ENCODE results near the gene SEMG2. TPM values are rescaled to one million over a fixed set of nuclear protein-coding genes. Genes with fewer than 3 reads are reported as not detected.

SEMG2 gene
- total RNA-seq, 2 experiments from 2014 or later = not detected

- H3K36me3 Mint-ChIP-seq (ENCODE audit: low read depth) = no peaks in the 10 kb centered on the region
Observed at GRCh38 chr20:45176526-45177267, 44.5 kb upstream of the SEMG2 start.

DNA sequence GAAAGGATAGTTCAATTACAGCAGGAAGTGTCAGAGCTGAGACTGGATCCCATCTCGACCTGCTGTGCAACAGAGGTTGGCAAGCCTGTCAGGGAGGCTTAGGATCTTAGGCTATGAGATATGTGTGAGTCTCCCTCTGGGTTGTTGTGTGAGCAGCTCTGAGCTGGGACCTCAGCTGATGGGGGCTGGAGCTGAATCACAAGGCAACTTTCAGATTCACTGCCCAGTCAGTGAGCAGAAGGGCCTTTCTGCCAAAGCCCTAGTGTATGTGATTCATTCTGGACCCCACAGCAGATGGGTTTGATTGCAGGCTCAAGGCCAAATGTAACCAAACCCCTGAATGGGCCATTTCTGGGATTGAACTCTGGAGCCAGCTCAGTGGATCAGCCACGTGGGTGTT, 42.0 kb upstream of the SEMG2 start:
- ChIA-PET POLR2A (no interaction called here), CTCF (no interaction called here)
- no peak for TF ChIP-seq CTCF (IDR thresholded peaks at IDR 0.05)
- no peaks in the 10 kb centered on the region for H3K36me3 ChIP-seq (ENCODE audit: insufficient read depth, low read length)
- intact Hi-C loops (cut with DNase I, micrococcal nuclease) = no loop called here
- DNase-seq (no peak), ATAC-seq (ENCODE audit: poor library complexity) (no peak)
- H3K4me3 Mint-ChIP-seq = no peak overlapping the region
- H3K4me1 Mint-ChIP-seq (ENCODE audit: low read depth) = no peaks in the 10 kb centered on the region
- no peaks in the 10 kb centered on the region for H3K4me1 ChIP-seq (ENCODE audit: insufficient read depth, low read length)
- peaks cover 8% of the 10 kb centered on the region for H3K27me3 Mint-ChIP-seq
- H3K27me3 ChIP-seq (ENCODE audit: control insufficient read depth in 1 of 2, insufficient read depth in 2 of 2, low read length in 2 of 2) = peaks cover 0 to 3% of the 10 kb centered on the region in 2 experiments
- no peaks in the 10 kb centered on the region for H3K9me3 Mint-ChIP-seq
- H3K9me3 ChIP-seq (ENCODE audit: control insufficient read depth in 1 of 2, insufficient read depth in 1 of 2, low read length in 2 of 2) = no peaks in the 10 kb centered on the region
- no peak overlapping the region for H3K27ac ChIP-seq (ENCODE audit: low read depth in 1 of 2, low read length in 2 of 2)
- no peak overlapping the region for H3K4me3 ChIP-seq (ENCODE audit: low read length)
- H3K27ac Mint-ChIP-seq = no peak overlapping the region
- H3K36me3 Mint-ChIP-seq (ENCODE audit: low read depth) = no peaks in the 10 kb centered on the region

More at GRCh38 chr20:45176526-45177267, 44.5 kb upstream of the SEMG2 start:
- ChIA-PET POLR2A (no interaction called here), CTCF (no interaction called here)
- H3K27ac Mint-ChIP-seq = no peak overlapping the region
- no peak for TF ChIP-seq CTCF (IDR thresholded peaks at IDR 0.05)
- H3K4me3 Mint-ChIP-seq = no peak overlapping the region
- DNase-seq (no peak), ATAC-seq (ENCODE audit: poor library complexity) (no peak)
- Histone ChIP-seq H3K27me3 (ENCODE audit: control insufficient read depth in 1 of 2, insufficient read depth in 2 of 2, low read length in 2 of 2) (peaks cover 0 to 4% of the 10 kb centered on the region in 2 experiments), H3K27ac (ENCODE audit: low read depth in 1 of 2, low read length in 2 of 2) (no peak overlapping the region), H3K9me3 (ENCODE audit: control insufficient read depth in 1 of 2, insufficient read depth in 1 of 2, low read length in 2 of 2) (no peaks in the 10 kb centered on the region), H3K36me3 (ENCODE audit: insufficient read depth, low read length) (no peaks in the 10 kb centered on the region), H3K4me3 (ENCODE audit: low read length) (no peak overlapping the region), H3K4me1 (ENCODE audit: insufficient read depth, low read length) (no peaks in the 10 kb centered on the region)
- no peaks in the 10 kb centered on the region for H3K9me3 Mint-ChIP-seq
- H3K4me1 Mint-ChIP-seq (ENCODE audit: low read depth) = no peaks in the 10 kb centered on the region
- intact Hi-C loops (cut with DNase I, micrococcal nuclease) = no loop called here
- H3K27me3 Mint-ChIP-seq = peaks cover 15% of the 10 kb centered on the region

GRCh38 chr20:45181639-45182038, 39.5 kb upstream of the SEMG2 start:
- ATAC-seq (ENCODE audit: poor library complexity) (no peak), DNase-seq (no peak)
- peaks cover 14% of the 10 kb centered on the region for H3K27me3 Mint-ChIP-seq
- no peaks in the 10 kb centered on the region for H3K4me1 Mint-ChIP-seq (ENCODE audit: low read depth)
- intact Hi-C loops (cut with DNase I, micrococcal nuclease) = no loop called here
- Histone ChIP-seq H3K27ac (ENCODE audit: low read depth in 1 of 2, low read length in 2 of 2) (no peak overlapping the region), H3K36me3 (ENCODE audit: insufficient read depth, low read length) (no peaks in the 10 kb centered on the region), H3K4me1 (ENCODE audit: insufficient read depth, low read length) (no peaks in the 10 kb centered on the region), H3K27me3 (ENCODE audit: control insufficient read depth in 1 of 2, insufficient read depth in 2 of 2, low read length in 2 of 2) (no peaks in the 10 kb centered on the region), H3K4me3 (ENCODE audit: low read length) (no peak overlapping the region), H3K9me3 (ENCODE audit: control insufficient read depth in 1 of 2, insufficient read depth in 1 of 2, low read length in 2 of 2) (no peaks in the 10 kb centered on the region)
- ChIA-PET CTCF (no interaction called here), POLR2A (no interaction called here)
- H3K27ac Mint-ChIP-seq = no peak overlapping the region
- no peaks in the 10 kb centered on the region for H3K36me3 Mint-ChIP-seq (ENCODE audit: low read depth)
- H3K4me3 Mint-ChIP-seq = no peak overlapping the region
- TF ChIP-seq CTCF (IDR thresholded peaks at IDR 0.05) = no peak
- H3K9me3 Mint-ChIP-seq = no peaks in the 10 kb centered on the region

All from CD4-positive, alpha-beta T cell (primary cell).